ENCODE data around the gene UNG. TPM values are rescaled to one million over a fixed set of nuclear protein-coding genes. Genes with fewer than 3 reads are reported as not detected.

Gene UNG
- polyA plus RNA-seq, 2 of the 4 experiments (the other 2 are of a cell fraction) = 55.6 to 77.6 TPM

GRCh38 chr12:109109746-109110350, 12.5 kb downstream of the UNG start:
- no peaks in the 10 kb centered on the region for H3K9me3 ChIP-seq
- POLR2A ChIA-PET = interaction anchor here (0.6 kb wide), 1 partner anchor 83 kb away, joined by 4 read pairs; no protein-coding TSS in a partner anchor
- CTCF ChIA-PET = interaction anchor here (0.6 to 3.3 kb wide), 2 partner anchors 11 to 56 kb away, joined by 3 to 29 read pairs; no protein-coding TSS in a partner anchor

DNA sequence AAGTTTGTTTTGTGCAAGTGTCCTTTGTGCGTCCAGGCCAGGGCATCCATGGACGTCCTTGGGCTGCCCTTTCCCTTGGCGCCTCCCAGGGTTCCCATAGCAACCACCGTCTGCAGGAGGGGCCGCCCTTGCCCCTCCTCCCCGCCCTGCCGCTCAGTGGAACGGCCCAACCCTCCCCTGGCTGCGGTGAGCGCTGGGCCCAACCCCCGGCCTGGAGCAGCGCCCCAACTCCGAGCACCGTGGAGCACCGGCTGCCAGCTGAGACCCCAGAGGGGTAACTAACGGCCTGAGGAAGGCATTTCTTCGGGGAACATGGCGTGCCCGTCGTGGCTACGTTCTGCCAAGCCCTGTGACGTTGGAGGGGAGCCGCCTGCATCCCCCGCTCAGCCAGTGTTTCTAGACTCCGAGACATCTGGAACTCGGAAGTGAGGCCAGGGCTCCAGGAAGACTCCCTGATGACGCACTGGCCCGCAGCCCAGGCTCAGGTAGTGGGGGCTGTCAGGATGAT, 13.6 kb downstream of the UNG start:
- peaks cover 11% of the 10 kb centered on the region for H3K4me1 ChIP-seq
- peak; percentile 93 to 98 for ATAC-seq
- FAIRE-seq = no peak
- ChIA-PET CTCF (interaction anchor here (0.7 to 4.2 kb wide), 32 partner anchors 9 to 287 kb away, joined by 3 to 58 read pairs (median 6); no protein-coding TSS in a partner anchor), POLR2A (interaction anchor here (1.3 kb wide), 1 partner anchor 274 kb away, joined by 9 read pairs; no protein-coding TSS in a partner anchor)
- H3K9me3 ChIP-seq = no peaks in the 10 kb centered on the region
- WGBS (ENCODE audit: missing lambda C conversion rate) = 2% methylated on average over 27 of the region's 28 CpGs
- peak overlapping the region; percentile 85 to 90 for H3K27ac ChIP-seq
- H3K4me3 ChIP-seq = peak overlapping the region; percentile 44
- peak; percentile 87 for DNase-seq (ENCODE audit: low read depth in 1 of 2, low spot score in 1 of 2)
- H3K4me2 ChIP-seq = peak overlapping the region; percentile 80
- TF ChIP-seq RCOR1 (IDR thresholded peaks at IDR 0.05; ENCODE audit: low read depth, low read length) (no peak), KDM5A (IDR thresholded peaks at IDR 0.05) (no peak), ZNF302 (CRISPR knock-in tag; IDR thresholded peaks at IDR 0.05) (no peak), MAX (IDR thresholded peaks at IDR 0.05) (peak; percentile 74), EP300 (IDR thresholded peaks at IDR 0.05) (no peak), NPAS2 (CRISPR knock-in tag; IDR thresholded peaks at IDR 0.05; ENCODE audit: borderline replicate concordance) (no peak), POLR2A (IDR thresholded peaks at IDR 0.05; ENCODE audit: low read length) (peak; percentile 78), BHLHE40 (IDR thresholded peaks at IDR 0.05; ENCODE audit: low read depth, low read length) (no peak), HEYL (CRISPR knock-in tag; IDR thresholded peaks at IDR 0.05) (no peak), PBX3 (IDR thresholded peaks at IDR 0.05) (0 out of 2 replicates have a peak, but pooled peaks have one; percentile 24), RARB (CRISPR knock-in tag; IDR thresholded peaks at IDR 0.05) (no peak), CBX2 (IDR thresholded peaks at IDR 0.05; ENCODE audit: borderline replicate concordance, low read depth) (no peak), TP53 (CRISPR knock-in tag; IDR thresholded peaks at IDR 0.05) (no peak), EHF (CRISPR knock-in tag; IDR thresholded peaks at IDR 0.05) (no peak), SMC3 (IDR thresholded peaks at IDR 0.05) (no peak), MAZ (IDR thresholded peaks at IDR 0.05; ENCODE audit: borderline replicate concordance, low read depth, low read length) (no peak), POLR2AphosphoS2 (conservative IDR thresholded peaks at IDR 0.05; ENCODE audit: low read length) (0 out of 2 replicates have a peak, but pooled peaks have one; percentile 46), CHD4 (IDR thresholded peaks at IDR 0.05; ENCODE audit: borderline replicate concordance) (no peak), CHD2 (IDR thresholded peaks at IDR 0.05; ENCODE audit: low read length, partially characterized antibody) (peak; percentile 21), REST (IDR thresholded peaks at IDR 0.05) (no peak), SREBF2 (IDR thresholded peaks at IDR 0.05) (no peak), RFX5 (IDR thresholded peaks at IDR 0.05) (peak; percentile 64; the same call in 1 of the 2 replicates), NFE2L2 (conservative IDR thresholded peaks at IDR 0.05; ENCODE audit: low read length) (no peak), MYC (IDR thresholded peaks at IDR 0.05; ENCODE audit: borderline replicate concordance, low read length) (no peak), FOSB (CRISPR knock-in tag; IDR thresholded peaks at IDR 0.05) (0 out of 2 replicates have a peak, but pooled peaks have one; percentile 40), ATOH8 (CRISPR knock-in tag; IDR thresholded peaks at IDR 0.05; ENCODE audit: low read depth) (no peak), ESRRA (IDR thresholded peaks at IDR 0.05; ENCODE audit: borderline replicate concordance, low read length) (peak; percentile 93)
- TF ChIP-seq, protein P1, sequence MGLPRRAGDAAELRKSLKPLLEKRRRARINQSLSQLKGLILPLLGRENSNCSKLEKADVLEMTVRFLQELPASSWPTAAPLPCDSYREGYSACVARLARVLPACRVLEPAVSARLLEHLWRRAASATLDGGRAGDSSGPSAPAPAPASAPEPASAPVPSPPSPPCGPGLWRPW (IDR thresholded peaks at IDR 0.05) = no peak
- TF ChIP-seq, protein P2, sequence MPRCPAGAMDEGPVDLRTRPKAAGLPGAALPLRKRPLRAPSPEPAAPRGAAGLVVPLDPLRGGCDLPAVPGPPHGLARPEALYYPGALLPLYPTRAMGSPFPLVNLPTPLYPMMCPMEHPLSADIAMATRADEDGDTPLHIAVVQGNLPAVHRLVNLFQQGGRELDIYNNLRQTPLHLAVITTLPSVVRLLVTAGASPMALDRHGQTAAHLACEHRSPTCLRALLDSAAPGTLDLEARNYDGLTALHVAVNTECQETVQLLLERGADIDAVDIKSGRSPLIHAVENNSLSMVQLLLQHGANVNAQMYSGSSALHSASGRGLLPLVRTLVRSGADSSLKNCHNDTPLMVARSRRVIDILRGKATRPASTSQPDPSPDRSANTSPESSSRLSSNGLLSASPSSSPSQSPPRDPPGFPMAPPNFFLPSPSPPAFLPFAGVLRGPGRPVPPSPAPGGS (IDR thresholded peaks at IDR 0.05) = no peak

More at GRCh38 chr12:109109746-109110350, 12.5 kb downstream of the UNG start:
- DNase-seq (ENCODE audit: low read depth in 1 of 2, low spot score in 1 of 2) = no peak
- H3K4me2 ChIP-seq = no peak overlapping the region
- no peak overlapping the region for H3K4me3 ChIP-seq
- peak overlapping the region; percentile 85 to 90; a peak in 3 of 6 replicates for H3K27ac ChIP-seq
- H3K4me1 ChIP-seq = peaks cover 11% of the 10 kb centered on the region
- ATAC-seq = no peak
- FAIRE-seq = no peak
- WGBS (ENCODE audit: missing lambda C conversion rate) = 90% methylated on average over 6 of the region's 6 CpGs
- no peak for TF ChIP-seq JUN (IDR thresholded peaks at IDR 0.05)

All from A549 (cell line).